SW480 (cell line): ENCODE results near the gene ABHD17C.

ENCODE experiments used
- DNase-seq: peaks from one replicate; pipeline ENCODE4 v3.0.0-alpha.2; 2016; ENCODE audit warnings: low spot score

Gene ABHD17C

GRCh38 chr15:80764535-80764934 lies 69.4 kb downstream of the ABHD17C start:
- no peak for DNase-seq

- DNase-seq: no peak
Observed at GRCh38 chr15:80766275-80766674, 71.2 kb downstream of the ABHD17C start.

- DNase-seq: no peak
Observed at GRCh38 chr15:80768158-80768557, 73.0 kb downstream of the ABHD17C start.

- DNase-seq: no peak
Observed at GRCh38 chr15:80769153-80769828, 74.2 kb downstream of the ABHD17C start.

GRCh38 chr15:80769829-80770705 lies 75.0 kb downstream of the ABHD17C start:
- no peak for DNase-seq

GRCh38 chr15:80773122-80773551 lies 78.0 kb downstream of the ABHD17C start:
- no peak for DNase-seq

GRCh38 chr15:80773792-80774352 lies 78.8 kb downstream of the ABHD17C start:
- DNase-seq: no peak

GRCh38 chr15:80774486-80774885 lies 79.4 kb downstream of the ABHD17C start:
- DNase-seq: no peak

- no peak for DNase-seq
Observed at GRCh38 chr15:80775338-80775737, 80.2 kb downstream of the ABHD17C start.

- DNase-seq: peak; percentile 66
Observed at GRCh38 chr15:80776420-80777045, 81.4 kb downstream of the ABHD17C start.

GRCh38 chr15:80777137-80777536 lies 82.0 kb downstream of the ABHD17C start:
- DNase-seq: peak; percentile 26

GRCh38 chr15:80777826-80778620 lies 82.9 kb downstream of the ABHD17C start:
- DNase-seq: no peak

GRCh38 chr15:80778621-80778963 lies 83.5 kb downstream of the ABHD17C start:
- no peak for DNase-seq

- DNase-seq: peak; percentile 69
Observed at GRCh38 chr15:80778964-80779657, 84.0 kb downstream of the ABHD17C start, which contains the start of gene CEMIP. Gene CEMIP (plus strand): TSS chr15:80779370. CDS start chr15:80873880, 94,510 bp downstream.

GRCh38 chr15:80779658-80780415 lies 84.7 kb downstream of the ABHD17C start:
- peak; percentile 67 for DNase-seq

- DNase-seq: peak; percentile 62
Observed at GRCh38 chr15:80780416-80781221, 85.5 kb downstream of the ABHD17C start.

- no peak for DNase-seq
Observed at GRCh38 chr15:80783260-80783659, 88.2 kb downstream of the ABHD17C start.

- no peak for DNase-seq
Observed at GRCh38 chr15:80785335-80785734, 90.2 kb downstream of the ABHD17C start.

- DNase-seq: no peak
Observed at GRCh38 chr15:80785811-80786354, 90.8 kb downstream of the ABHD17C start.
